IMR-90 (cell line): ENCODE measurements around the gene CACNA1G. TPM values are rescaled to one million over a fixed set of nuclear protein-coding genes. Genes with fewer than 3 reads are reported as not detected.

Experiments used
- ATAC-seq: fragments of 200-7000 bp; cut with Tn5 transposase; 2 replicates; pipeline ENCODE4 v1.9.1; 2020; ENCODE audit warnings: low read depth, mild to moderate bottlenecking, moderate library complexity
- BruUV-seq: library from RNA; stranded (reverse); fragments of 400-500 nt; replicated peaks from 2 replicates; lab custom pipeline; 2021; lab: Mats Ljungman, UMichigan
- CTCF ChIA-PET: fragments of 300-600 bp; formaldehyde crosslinking; extraction: SDS; loops from one replicate; lab custom pipeline; 2021; ENCODE audit warnings: antibody characterized with exemption; lab: Yijun Ruan, JAX
- POLR2A ChIA-PET: fragments of 300-600 bp; sonication (Branson Sonifier 250); formaldehyde crosslinking; loops from one replicate; lab custom pipeline; 2022; ENCODE audit warnings: antibody characterized with exemption; ENCODE audit not compliant: unreplicated experiment; lab: Charles Lee
- DNase-seq: peaks from one replicate; pipeline ENCODE4 v3.0.0; 2013
- H2AFZ ChIP-seq: replicated peaks from 2 replicates; pipeline ENCODE3; 2013; ENCODE audit warnings: low read length, mild to moderate bottlenecking; ENCODE audit not compliant: poor library complexity
- H2AK5ac ChIP-seq: 2 replicates; pipeline ENCODE4 v1.6.1; 2013; ENCODE audit warnings: low read depth, low read length, inconsistent platforms
- H2AK9ac ChIP-seq: replicated peaks from 2 replicates; pipeline ENCODE3; 2013; ENCODE audit warnings: mild to moderate bottlenecking, low read depth, low read length, moderate library complexity; ENCODE audit not compliant: poor library complexity
- H2BK120ac ChIP-seq: 2 replicates; pipeline ENCODE4 v1.6.1; 2013; ENCODE audit warnings: low read depth, low read length, inconsistent platforms
- H2BK15ac ChIP-seq: 3 replicates; pipeline ENCODE4 v1.6.1; 2013; ENCODE audit warnings: low read depth, low read length, inconsistent platforms
- H2BK20ac ChIP-seq: 2 replicates; pipeline ENCODE4 v1.6.1; 2013; ENCODE audit warnings: low read depth, mild to moderate bottlenecking, inconsistent platforms, low read length, moderate library complexity
- H2BK5ac ChIP-seq: 2 replicates; pipeline ENCODE4 v1.6.1; 2013; ENCODE audit warnings: mild to moderate bottlenecking, low read depth, low read length, inconsistent platforms; ENCODE audit not compliant: poor library complexity, severe bottlenecking
- H3K14ac ChIP-seq: replicated peaks from 2 replicates; pipeline ENCODE4 v1.6.1; 2013; ENCODE audit warnings: low read depth, low read length, inconsistent platforms
- H3K18ac ChIP-seq: 2 replicates; pipeline ENCODE4 v1.6.1; 2013; ENCODE audit warnings: low read depth, low read length, control low read depth
- H3K23ac ChIP-seq: 2 replicates; pipeline ENCODE4 v1.6.1; 2013; ENCODE audit warnings: low read depth, low read length, inconsistent platforms
- H3K27ac ChIP-seq: 2 replicates; pipeline ENCODE4 v1.5.1; 2013; ENCODE audit warnings: mild to moderate bottlenecking, control low read depth, low read length; ENCODE audit not compliant: insufficient read depth
- H3K27me3 ChIP-seq: 2 replicates; pipeline ENCODE4 v1.6.1; 2013; ENCODE audit warnings: low read length; ENCODE audit not compliant: control insufficient read depth, insufficient read depth
- H3K36me3 ChIP-seq: 2 replicates; pipeline ENCODE4 v1.6.1; 2013; ENCODE audit warnings: low read length, mixed read lengths; ENCODE audit not compliant: control insufficient read depth, insufficient read depth
- H3K4ac ChIP-seq: 2 replicates; pipeline ENCODE4 v1.6.1; 2013; ENCODE audit warnings: low read depth, low read length, inconsistent platforms
- H3K4me1 ChIP-seq: 2 replicates; pipeline ENCODE4 v1.6.1; 2013; ENCODE audit warnings: low read length, mixed read lengths; ENCODE audit not compliant: control insufficient read depth, insufficient read depth
- H3K4me2 ChIP-seq: 2 replicates; pipeline ENCODE4 v1.6.1; 2013; ENCODE audit warnings: low read depth, mild to moderate bottlenecking, control low read depth, low read length, moderate library complexity
- H3K4me3 ChIP-seq: 2 replicates; pipeline ENCODE4 v1.5.1; 2013; ENCODE audit warnings: low read depth, mild to moderate bottlenecking, control low read depth, low read length, moderate library complexity; ENCODE audit not compliant: insufficient read depth
- H3K56ac ChIP-seq: 2 replicates; pipeline ENCODE4 v1.6.1; 2013; ENCODE audit warnings: low read length, inconsistent platforms; ENCODE audit not compliant: insufficient read depth; ENCODE audit errors: extremely low read depth
- H3K79me1 ChIP-seq, 2 experiments: 2 replicates each; pipeline ENCODE4 v1.6.1; 2013; ENCODE audit warnings: low read length in 2 of 2, inconsistent platforms in 1 of 2, low read depth in 1 of 2
- H3K9ac ChIP-seq: 2 replicates; pipeline ENCODE4 v1.6.1; 2013; ENCODE audit warnings: low read depth, low read length, control low read depth
- H3K9me1 ChIP-seq: 2 replicates; pipeline ENCODE4 v1.6.1; 2013; ENCODE audit warnings: low read length, inconsistent platforms; ENCODE audit not compliant: insufficient read depth
- H3K9me3 ChIP-seq: 2 replicates; pipeline ENCODE4 v1.6.1; 2013; ENCODE audit warnings: low read length; ENCODE audit not compliant: control insufficient read depth, insufficient read depth
- H4K20me1 ChIP-seq: 2 replicates; pipeline ENCODE4 v1.6.1; 2013; ENCODE audit warnings: low read length, inconsistent platforms; ENCODE audit not compliant: insufficient read depth
- H4K5ac ChIP-seq: 2 replicates; pipeline ENCODE4 v1.6.1; 2013; ENCODE audit warnings: mild to moderate bottlenecking, low read depth, low read length, control low read depth
- H4K8ac ChIP-seq, 2 experiments: 2 replicates each; pipeline ENCODE4 v1.6.1; 2013; ENCODE audit warnings: low read depth in 2 of 2, low read length in 2 of 2, control low read depth in 1 of 2, inconsistent platforms in 1 of 2
- H4K91ac ChIP-seq: 2 replicates; pipeline ENCODE4 v1.6.1; 2013; ENCODE audit warnings: low read depth, low read length, inconsistent platforms; ENCODE audit not compliant: insufficient read depth
- BHLHE40 ChIP-seq: fragments of 150-350 bp; IDR thresholded peaks from 2 replicates; pipeline ENCODE4 v1.6.1; 2016; ENCODE audit warnings: mild to moderate bottlenecking, low read depth, low read length
- CEBPB ChIP-seq: IDR thresholded peaks from 2 replicates; pipeline ENCODE4 v1.6.1; 2012; ENCODE audit warnings: low read depth, low read length, improper control_type of control experiment
- CHD1 ChIP-seq: IDR thresholded peaks from 2 replicates; pipeline ENCODE4 v1.6.1; 2012; ENCODE audit warnings: low read depth, low read length, improper control_type of control experiment
- CTCF ChIP-seq: conservative IDR thresholded peaks from 2 replicates; pipeline ENCODE4 v1.5.1; 2012; ENCODE audit warnings: mild to moderate bottlenecking, low read depth, low read length, improper control_type of control experiment
- ELK1 ChIP-seq: fragments of 150-350 bp; IDR thresholded peaks from 2 replicates; pipeline ENCODE4 v1.6.1; 2016; ENCODE audit warnings: low read depth, mild to moderate bottlenecking, low read length, moderate library complexity, borderline replicate concordance
- FOS ChIP-seq: fragments of 150-350 bp; IDR thresholded peaks from 2 replicates; pipeline ENCODE4 v1.6.1; 2016; ENCODE audit warnings: low read depth, low read length
- MAFK ChIP-seq: IDR thresholded peaks from 2 replicates; pipeline ENCODE4 v1.6.1; 2012; ENCODE audit warnings: low read depth, low read length, improper control_type of control experiment
- MAZ ChIP-seq: IDR thresholded peaks from 2 replicates; pipeline ENCODE4 v1.6.1; 2012; ENCODE audit warnings: low read depth, mild to moderate bottlenecking, low read length, improper control_type of control experiment, moderate library complexity, borderline replicate concordance
- MXI1 ChIP-seq: IDR thresholded peaks from 2 replicates; pipeline ENCODE4 v1.6.1; 2012; ENCODE audit warnings: low read depth, mild to moderate bottlenecking, low read length, moderate library complexity, borderline replicate concordance
- NFE2L2 ChIP-seq: fragments of 150-350 bp; IDR thresholded peaks from 2 replicates; pipeline ENCODE4 v1.6.1; 2016; ENCODE audit warnings: low read depth, mild to moderate bottlenecking, low read length
- POLR2A ChIP-seq: IDR thresholded peaks from 2 replicates; pipeline ENCODE4 v1.6.1; 2012; ENCODE audit warnings: mild to moderate bottlenecking, low read depth, low read length
- RAD21 ChIP-seq: IDR thresholded peaks from 2 replicates; pipeline ENCODE4 v1.6.1; 2012; ENCODE audit warnings: low read length, improper control_type of control experiment
- RCOR1 ChIP-seq: IDR thresholded peaks from 2 replicates; pipeline ENCODE4 v1.6.1; 2012; ENCODE audit warnings: mild to moderate bottlenecking, low read length, improper control_type of control experiment; ENCODE audit not compliant: insufficient replicate concordance
- RFX5 ChIP-seq: IDR thresholded peaks from 2 replicates; pipeline ENCODE4 v1.8.0; 2012; ENCODE audit warnings: low read depth, mild to moderate bottlenecking, low read length, moderate library complexity
- SMC3 ChIP-seq: fragments of 150-350 bp; IDR thresholded peaks from 2 replicates; pipeline ENCODE4 v1.6.1; 2016; ENCODE audit warnings: low read depth, mild to moderate bottlenecking, antibody characterized with exemption, low read length, moderate library complexity
- USF2 ChIP-seq: fragments of 150-350 bp; IDR thresholded peaks from 2 replicates; pipeline ENCODE4 v1.6.1; 2017; ENCODE audit warnings: mild to moderate bottlenecking, antibody characterized with exemption, low read length, low read depth
- WGBS, 2 experiments: methylation state at CpG; one replicate each; pipeline versions ENCODE4 v1.1.5 to v1.1.7; 2013; ENCODE audit warnings: missing lambda C conversion rate in 2 of 2; ENCODE audit not compliant: insufficient read length in 1 of 2; ENCODE audit errors: extremely low coverage in 2 of 2; 5-methylcytosine and 5-hydroxymethylcytosine counted together
- dilution Hi-C: fragments of 300-500 bp; cut with HindIII; formaldehyde crosslinking; loops from one replicate; pipeline ENCODE4 v1.14.3; 2018; ENCODE audit warnings: low sequenced_read_pairs; ENCODE audit not compliant: unreplicated experiment
- in situ Hi-C: fragments of 300-500 bp; cut with MboI; formaldehyde crosslinking; loops from 3 replicates; pipeline ENCODE4 v1.14.3; 2019; ENCODE audit warnings: low sequenced_read_pairs, inconsistent platforms, mixed read lengths
- intact Hi-C: fragments of 100-400 bp; cut with micrococcal nuclease; formaldehyde crosslinking; loops from 2 replicates; pipeline ENCODE4 v1.10.0; 2022
- polyA plus RNA-seq, 3 experiments: library from polyadenylated mRNA; depleted of rRNA; stranded (reverse); fragments of >200 nt; gene quantifications; 2 replicates each; pipeline ENCODE4 v1.2.3, GENCODE V29; 2012; ENCODE audit warnings: low replicate concordance in 1 of 3
- total RNA-seq: library from RNA; depleted of rRNA; stranded (reverse); fragments of >200 nt; gene quantifications from 2 replicates; pipeline ENCODE4 v1.2.3, GENCODE V29; 2012

The CACNA1G gene
- total and polyA plus RNA-seq, 2 of the 4 experiments (the other 2 are of a cell fraction), result under 0.01 to 0.03 TPM

- H3K4me2 ChIP-seq, result no peak overlapping the region
- H3K36me3 ChIP-seq, result no peaks in the 10 kb centered on the region
- no peak overlapping the region for H3K27ac ChIP-seq
- H3K23ac ChIP-seq, result no peak overlapping the region
- no peak overlapping the region for H2BK120ac ChIP-seq
- H4K91ac ChIP-seq, result no peak overlapping the region
- ChIA-PET CTCF (interaction anchor here (1.2 kb wide), 1 partner anchor 10 kb away, joined by 6 read pairs; no protein-coding TSS in a partner anchor), POLR2A (no interaction called here)
- H2BK15ac ChIP-seq, result no peak overlapping the region
- H3K9me3 ChIP-seq, result peaks cover 4% of the 10 kb centered on the region
- no peak overlapping the region for H2BK20ac ChIP-seq
- no peak overlapping the region for H2AK9ac ChIP-seq
- H2AFZ ChIP-seq, result no peak overlapping the region
- dilution Hi-C loops (no loop called here), in situ Hi-C loops (no loop called here), intact Hi-C loops (no loop called here)
- H4K8ac ChIP-seq, result no peak overlapping the region
- no peak overlapping the region for H3K14ac ChIP-seq
- H2BK5ac ChIP-seq, result no peak overlapping the region
- DNase-seq (no peak), ATAC-seq (no peak)
- H3K18ac ChIP-seq, result no peak overlapping the region
- no peak overlapping the region for H3K9ac ChIP-seq
- WGBS, 2 experiments, result no CpG with 5 or more reads among the region's 2 CpGs
- no peaks in the 10 kb centered on the region for H3K4me1 ChIP-seq
- H3K56ac ChIP-seq, result no peak overlapping the region
- no peak for TF ChIP-seq USF2
- no peak for TF ChIP-seq FOS
- TF ChIP-seq POLR2A, result no peak
- TF ChIP-seq MXI1, result no peak
- TF ChIP-seq CEBPB, result no peak
- TF ChIP-seq BHLHE40, result no peak
- TF ChIP-seq SMC3, result no peak
- no peak for TF ChIP-seq CHD1
- TF ChIP-seq RFX5, result no peak
- TF ChIP-seq MAFK, result no peak
- no peak for TF ChIP-seq ELK1
- no peak for TF ChIP-seq CTCF
- TF ChIP-seq RAD21, result no peak
- TF ChIP-seq RCOR1, result no peak
- no peak for TF ChIP-seq NFE2L2
- no peak for TF ChIP-seq MAZ
- H4K5ac ChIP-seq, result no peak overlapping the region
- no peak overlapping the region for H3K4me3 ChIP-seq
- no peaks in the 10 kb centered on the region for H3K9me1 ChIP-seq
- no peaks in the 10 kb centered on the region for H3K27me3 ChIP-seq
- no peaks in the 10 kb centered on the region for H4K20me1 ChIP-seq
- H3K4ac ChIP-seq, result no peak overlapping the region
- no peak overlapping the region for H2AK5ac ChIP-seq
- peaks cover 0 to 8% of the 10 kb centered on the region in 2 experiments; a peak in 2 of 4 replicates for H3K79me1 ChIP-seq
- BruUV-seq, result no TSS peak
Observed at GRCh38 chr17:50651661-50652060, 91.1 kb downstream of the CACNA1G start.
